ENCODE data around the gene FOXJ1.

- TF ChIP-seq, protein P1, sequence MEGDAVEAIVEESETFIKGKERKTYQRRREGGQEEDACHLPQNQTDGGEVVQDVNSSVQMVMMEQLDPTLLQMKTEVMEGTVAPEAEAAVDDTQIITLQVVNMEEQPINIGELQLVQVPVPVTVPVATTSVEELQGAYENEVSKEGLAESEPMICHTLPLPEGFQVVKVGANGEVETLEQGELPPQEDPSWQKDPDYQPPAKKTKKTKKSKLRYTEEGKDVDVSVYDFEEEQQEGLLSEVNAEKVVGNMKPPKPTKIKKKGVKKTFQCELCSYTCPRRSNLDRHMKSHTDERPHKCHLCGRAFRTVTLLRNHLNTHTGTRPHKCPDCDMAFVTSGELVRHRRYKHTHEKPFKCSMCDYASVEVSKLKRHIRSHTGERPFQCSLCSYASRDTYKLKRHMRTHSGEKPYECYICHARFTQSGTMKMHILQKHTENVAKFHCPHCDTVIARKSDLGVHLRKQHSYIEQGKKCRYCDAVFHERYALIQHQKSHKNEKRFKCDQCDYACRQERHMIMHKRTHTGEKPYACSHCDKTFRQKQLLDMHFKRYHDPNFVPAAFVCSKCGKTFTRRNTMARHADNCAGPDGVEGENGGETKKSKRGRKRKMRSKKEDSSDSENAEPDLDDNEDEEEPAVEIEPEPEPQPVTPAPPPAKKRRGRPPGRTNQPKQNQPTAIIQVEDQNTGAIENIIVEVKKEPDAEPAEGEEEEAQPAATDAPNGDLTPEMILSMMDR (IDR thresholded peaks at IDR 0.05) = no peak
- TF ChIP-seq POLR2AphosphoS5 (IDR thresholded peaks at IDR 0.05; ENCODE audit: low read depth, low read length) = no peak
- TF ChIP-seq, protein P2, sequence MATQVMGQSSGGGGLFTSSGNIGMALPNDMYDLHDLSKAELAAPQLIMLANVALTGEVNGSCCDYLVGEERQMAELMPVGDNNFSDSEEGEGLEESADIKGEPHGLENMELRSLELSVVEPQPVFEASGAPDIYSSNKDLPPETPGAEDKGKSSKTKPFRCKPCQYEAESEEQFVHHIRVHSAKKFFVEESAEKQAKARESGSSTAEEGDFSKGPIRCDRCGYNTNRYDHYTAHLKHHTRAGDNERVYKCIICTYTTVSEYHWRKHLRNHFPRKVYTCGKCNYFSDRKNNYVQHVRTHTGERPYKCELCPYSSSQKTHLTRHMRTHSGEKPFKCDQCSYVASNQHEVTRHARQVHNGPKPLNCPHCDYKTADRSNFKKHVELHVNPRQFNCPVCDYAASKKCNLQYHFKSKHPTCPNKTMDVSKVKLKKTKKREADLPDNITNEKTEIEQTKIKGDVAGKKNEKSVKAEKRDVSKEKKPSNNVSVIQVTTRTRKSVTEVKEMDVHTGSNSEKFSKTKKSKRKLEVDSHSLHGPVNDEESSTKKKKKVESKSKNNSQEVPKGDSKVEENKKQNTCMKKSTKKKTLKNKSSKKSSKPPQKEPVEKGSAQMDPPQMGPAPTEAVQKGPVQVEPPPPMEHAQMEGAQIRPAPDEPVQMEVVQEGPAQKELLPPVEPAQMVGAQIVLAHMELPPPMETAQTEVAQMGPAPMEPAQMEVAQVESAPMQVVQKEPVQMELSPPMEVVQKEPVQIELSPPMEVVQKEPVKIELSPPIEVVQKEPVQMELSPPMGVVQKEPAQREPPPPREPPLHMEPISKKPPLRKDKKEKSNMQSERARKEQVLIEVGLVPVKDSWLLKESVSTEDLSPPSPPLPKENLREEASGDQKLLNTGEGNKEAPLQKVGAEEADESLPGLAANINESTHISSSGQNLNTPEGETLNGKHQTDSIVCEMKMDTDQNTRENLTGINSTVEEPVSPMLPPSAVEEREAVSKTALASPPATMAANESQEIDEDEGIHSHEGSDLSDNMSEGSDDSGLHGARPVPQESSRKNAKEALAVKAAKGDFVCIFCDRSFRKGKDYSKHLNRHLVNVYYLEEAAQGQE (IDR thresholded peaks at IDR 0.05; ENCODE audit: insufficient read depth in 1 of 2, low read depth in 2 of 2, low read length in 1 of 2) = no peak
- TF ChIP-seq TCF7L2 (IDR thresholded peaks at IDR 0.05; ENCODE audit: low read depth, low read length) = no peak
- TF ChIP-seq SIN3A (IDR thresholded peaks at IDR 0.05; ENCODE audit: borderline replicate concordance, insufficient read depth, low read depth, low read length) = no peak
Measured at GRCh38 chr17:76159157-76159556, 18.1 kb upstream of the FOXJ1 start.

All from Panc1 (cell line).